Activated T-cell treated with anti-CD3 and anti-CD28 coated beads for 24 hours (primary cell): ENCODE measurements around the gene PEPD.

Experiments
- DNase-seq: peaks from one replicate; pipeline ENCODE4 v3.0.0-alpha.2; 2020; ENCODE audit warnings: low read depth

Gene PEPD

GRCh38 chr19:33420821-33421220 is 100.8 kb downstream of the PEPD start:
- DNase-seq = no peak

- DNase-seq = no peak
These were observed 101.8 kb downstream of the PEPD start for GRCh38 chr19:33419788-33420130.

GRCh38 chr19:33418871-33419787 is 102.5 kb downstream of the PEPD start:
- DNase-seq = no peak

- DNase-seq = no peak
These were observed 103.1 kb downstream of the PEPD start for GRCh38 chr19:33418461-33418860.

GRCh38 chr19:33417751-33418150 is 103.8 kb downstream of the PEPD start:
- no peak for DNase-seq

- DNase-seq = peak; percentile 51
These were observed 105.0 kb downstream of the PEPD start for GRCh38 chr19:33416307-33417215.

- DNase-seq = no peak
These were observed 106.7 kb downstream of the PEPD start for GRCh38 chr19:33414667-33415605.

- no peak for DNase-seq
These were observed 107.5 kb downstream of the PEPD start for GRCh38 chr19:33413868-33414666.

GRCh38 chr19:33413426-33413725 is 108.2 kb downstream of the PEPD start:
- no peak for DNase-seq

- DNase-seq = no peak
These were observed 108.8 kb downstream of the PEPD start for GRCh38 chr19:33412601-33413425.

GRCh38 chr19:33411621-33412180 is 109.9 kb downstream of the PEPD start:
- no peak for DNase-seq

GRCh38 chr19:33410915-33411401 is 110.6 kb downstream of the PEPD start:
- no peak for DNase-seq

GRCh38 chr19:33409906-33410685 is 111.5 kb downstream of the PEPD start:
- DNase-seq = no peak

- no peak for DNase-seq
These were observed 112.8 kb downstream of the PEPD start for GRCh38 chr19:33408538-33409434.

- no peak for DNase-seq
These were observed 113.5 kb downstream of the PEPD start for GRCh38 chr19:33408116-33408515.

GRCh38 chr19:33407716-33408115 is 113.9 kb downstream of the PEPD start:
- DNase-seq = no peak

GRCh38 chr19:33407140-33407551 is 114.4 kb downstream of the PEPD start:
- DNase-seq = no peak
